ENCODE measurements around the gene PTPA.
"Not testable (repeated sequence)": the region's sequence is repeated elsewhere in the genome, so short reads cannot be mapped to it uniquely, and the experiment has no call there.

Gene PTPA

GRCh38 chr9:129160712-129161533 is 49.7 kb downstream of the PTPA start:
- DNase-seq (ENCODE audit: low spot score): no peak

DNA sequence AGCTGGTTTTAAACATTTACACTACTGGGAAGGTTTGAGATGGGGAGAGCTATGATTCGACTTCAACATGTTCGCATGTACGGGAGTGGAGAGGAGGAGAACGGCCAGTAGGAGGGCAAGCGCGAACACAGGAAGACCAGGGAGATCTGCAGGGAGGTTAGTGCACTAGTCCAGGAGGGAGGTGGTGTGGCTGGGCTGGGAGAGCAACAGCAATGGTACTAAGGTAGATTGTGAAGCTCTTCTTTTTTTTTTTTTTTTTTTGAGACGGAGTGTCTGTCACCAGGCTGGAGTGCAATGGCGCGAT is 50.3 kb downstream of the PTPA start:
- DNase-seq (ENCODE audit: low spot score): no peak

DNA sequence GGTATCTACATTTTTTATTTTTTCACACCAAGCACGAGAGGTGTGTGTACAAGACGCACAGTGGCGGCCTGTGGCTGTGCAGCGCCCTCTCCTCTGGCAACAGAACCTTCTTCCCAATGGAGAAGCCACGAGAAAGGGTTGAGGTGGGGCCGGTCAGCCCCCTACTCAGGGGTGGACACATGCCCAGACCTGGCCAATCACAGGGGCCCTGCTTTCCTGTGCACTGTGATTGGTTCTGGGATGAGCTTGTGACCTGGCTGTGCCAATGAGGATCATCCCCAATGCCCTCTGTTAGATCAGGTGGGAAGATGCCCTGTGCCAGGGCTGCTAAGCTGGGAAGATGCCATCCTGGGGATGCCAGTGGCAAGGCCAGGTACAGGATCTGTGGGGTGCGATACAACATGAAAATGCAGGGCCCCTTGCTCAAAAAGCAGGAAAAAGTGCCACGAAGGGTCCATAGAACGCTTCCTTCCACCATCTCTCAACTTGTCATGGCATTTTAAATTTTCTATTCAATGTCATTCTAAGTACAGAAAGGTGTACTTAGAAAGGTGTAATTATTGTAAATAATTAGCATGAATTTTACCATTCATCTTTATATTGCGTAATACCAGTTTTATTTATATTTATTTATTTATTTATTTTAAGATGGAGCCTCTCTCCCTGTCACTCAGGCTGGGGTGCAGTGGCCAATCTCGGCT is 51.4 kb downstream of the PTPA start:
- no peak for DNase-seq (ENCODE audit: low spot score)

DNA sequence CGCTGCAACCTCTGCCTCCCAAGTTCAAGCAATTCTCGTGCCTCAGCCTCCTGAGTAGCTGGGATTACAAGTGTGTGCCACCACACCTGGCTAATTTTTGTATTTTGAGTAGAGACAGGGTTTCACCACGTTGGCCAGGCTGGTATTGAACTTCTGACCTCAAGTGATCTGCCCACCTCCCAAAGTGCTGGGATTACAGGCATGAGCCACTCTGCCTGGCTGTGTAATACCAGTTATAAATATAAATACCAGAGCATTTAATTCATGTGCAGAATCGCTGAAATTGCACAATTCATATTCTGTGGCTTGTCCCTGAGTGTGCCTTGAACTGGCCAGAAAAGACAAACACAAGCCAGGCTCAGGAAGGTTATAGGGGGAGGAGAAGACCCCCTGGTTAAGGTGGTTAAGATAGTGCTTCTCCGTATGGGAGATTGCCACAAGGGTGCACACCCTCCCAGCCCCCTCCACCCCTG is 52.0 kb downstream of the PTPA start:
- DNase-seq (ENCODE audit: low spot score): not testable (repeated sequence)

GRCh38 chr9:129163753-129164152 is 52.5 kb downstream of the PTPA start:
- no peak for DNase-seq (ENCODE audit: low spot score)

GRCh38 chr9:129164246-129164930 is 53.2 kb downstream of the PTPA start:
- DNase-seq (ENCODE audit: low spot score): no peak

DNA sequence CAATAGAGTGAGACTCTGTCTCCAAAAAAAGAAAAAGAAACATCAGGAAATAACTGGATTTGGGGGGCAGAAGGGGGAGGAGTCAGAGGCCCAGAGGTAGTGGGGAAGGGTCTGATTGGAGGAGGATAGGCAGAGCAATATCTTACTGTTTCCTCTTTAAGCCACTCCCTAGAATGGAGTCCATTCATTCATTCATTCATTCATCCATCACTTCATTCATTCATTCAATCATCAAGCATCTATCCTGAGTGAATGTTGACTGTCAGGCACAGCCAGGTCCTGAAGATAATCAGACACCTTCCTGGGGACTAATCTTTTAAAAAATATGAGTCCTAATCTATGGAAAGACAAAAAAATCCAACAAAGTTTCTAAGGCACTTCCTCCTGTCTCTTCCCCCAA is 54.0 kb downstream of the PTPA start:
- DNase-seq (ENCODE audit: low spot score): no peak

GRCh38 chr9:129166623-129167557 is 55.7 kb downstream of the PTPA start:
- peak; percentile 96 for DNase-seq (ENCODE audit: low spot score)

GRCh38 chr9:129170229-129170628 is 59.0 kb downstream of the PTPA start:
- no peak for DNase-seq (ENCODE audit: low spot score)

DNA sequence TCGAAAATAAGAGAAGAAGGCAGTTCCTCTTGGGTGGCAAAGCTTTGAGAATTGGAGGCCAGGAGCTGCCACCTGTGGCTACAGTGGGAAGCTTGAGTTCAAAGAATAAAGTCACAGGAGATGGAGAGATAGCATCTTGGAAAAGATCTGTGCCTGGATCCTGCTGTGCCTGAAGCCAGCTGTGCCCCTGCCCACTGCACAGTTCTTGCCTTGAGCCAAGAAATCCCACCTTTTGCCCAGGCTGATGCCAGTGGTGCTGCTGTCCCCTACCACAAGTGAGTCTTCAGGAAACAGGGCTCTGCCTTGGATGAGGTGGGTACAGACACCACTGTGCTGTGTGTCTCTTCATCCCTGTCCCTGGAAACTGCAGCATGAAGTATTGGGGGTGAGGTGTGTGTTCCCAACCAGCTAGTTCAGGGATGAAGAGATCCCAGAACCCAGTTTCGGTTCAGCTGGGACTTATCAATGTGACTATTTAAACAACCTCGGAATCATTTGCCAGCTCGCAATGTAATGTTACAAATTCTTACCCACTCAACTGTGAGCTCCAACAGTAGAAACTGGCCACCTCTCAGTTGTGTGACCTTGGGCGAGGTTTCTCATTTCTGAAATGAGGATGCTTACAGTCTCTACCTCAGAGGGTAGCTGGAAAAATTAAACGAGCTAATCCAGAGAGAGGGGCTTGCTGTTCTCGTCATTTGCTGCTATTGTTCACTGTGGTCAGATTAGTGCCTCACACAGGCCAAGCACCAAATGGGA is 61.0 kb downstream of the PTPA start:
- DNase-seq (ENCODE audit: low spot score): no peak

- no peak for DNase-seq (ENCODE audit: low spot score)
Measured at GRCh38 chr9:129172816-129173215, 61.6 kb downstream of the PTPA start.

GRCh38 chr9:129173296-129174101 is 62.3 kb downstream of the PTPA start:
- no peak for DNase-seq (ENCODE audit: low spot score)

GRCh38 chr9:129174102-129174723 is 63.0 kb downstream of the PTPA start:
- DNase-seq (ENCODE audit: low spot score): peak; percentile 95

GRCh38 chr9:129174724-129175514 is 63.7 kb downstream of the PTPA start:
- DNase-seq (ENCODE audit: low spot score): peak; percentile 94

GRCh38 chr9:129175515-129175824 is 64.3 kb downstream of the PTPA start:
- no peak for DNase-seq (ENCODE audit: low spot score)

DNA sequence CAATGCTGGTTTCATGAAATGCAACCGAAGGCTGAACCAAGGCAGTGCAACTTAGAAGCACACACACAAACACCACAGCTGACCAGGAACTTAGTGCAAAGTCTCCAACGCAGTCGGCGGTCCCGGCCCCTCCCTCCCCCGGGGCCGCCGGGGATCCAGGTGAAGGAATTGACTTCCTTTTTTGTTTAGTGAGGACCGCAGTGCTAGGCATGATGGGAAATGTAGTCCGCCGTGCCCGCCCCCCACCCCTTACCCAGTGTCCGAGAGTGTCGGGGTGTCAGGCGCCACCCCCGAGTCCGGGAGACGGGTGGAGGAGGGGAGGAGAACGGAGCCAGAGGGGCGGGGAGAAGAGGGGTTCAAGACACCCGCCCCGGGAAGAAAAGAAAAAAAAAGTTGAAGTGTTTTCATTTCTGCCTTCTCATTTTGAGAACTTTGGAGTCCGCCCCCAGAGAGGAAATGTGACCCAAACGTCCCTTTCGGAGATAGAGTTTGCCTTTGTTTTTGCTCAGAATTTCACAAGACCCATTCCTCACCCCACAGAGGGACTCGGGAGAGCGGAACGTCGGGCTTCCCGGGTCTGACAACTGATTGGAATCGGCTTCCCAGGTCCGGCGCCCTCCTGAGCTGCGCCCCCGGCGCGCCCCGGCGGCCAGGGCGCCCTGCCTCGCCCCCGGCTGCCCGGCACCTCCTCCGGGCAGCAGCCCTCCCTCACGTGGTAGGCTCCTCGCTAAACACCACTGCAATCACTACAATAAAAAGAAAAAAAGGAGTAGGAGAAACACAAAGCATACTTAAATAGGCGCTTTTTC is 64.8 kb downstream of the PTPA start:
- peak; percentile 81 for DNase-seq (ENCODE audit: low spot score)

- no peak for DNase-seq (ENCODE audit: low spot score)
Measured at GRCh38 chr9:129176701-129177442, 65.7 kb downstream of the PTPA start.

DNA sequence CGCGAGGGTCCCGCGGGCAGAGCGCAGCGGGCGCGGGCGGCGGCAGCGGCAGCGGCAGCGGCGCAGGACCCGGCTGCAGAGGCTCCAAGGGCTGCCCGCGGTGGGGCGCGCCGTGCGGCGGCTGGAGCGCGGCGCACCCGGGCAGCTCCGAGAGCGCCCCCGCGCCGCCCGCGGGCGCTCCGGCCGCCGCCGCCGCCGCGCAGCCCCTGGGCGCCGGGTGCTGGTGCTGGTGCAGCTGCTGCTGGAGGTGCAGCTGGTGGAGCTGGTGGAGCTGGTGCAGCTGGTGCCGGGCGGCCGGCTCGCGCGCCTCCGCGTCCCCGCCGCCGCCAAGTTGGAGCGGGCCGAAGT is 66.2 kb downstream of the PTPA start:
- DNase-seq (ENCODE audit: low spot score): no peak
